Keratinocyte (primary cell): ENCODE data around the gene CYP4F11.

Experiments used
- EZH2 ChIP-seq: IDR thresholded peaks from one replicate; pipeline ENCODE4 v1.6.1; 2012; ENCODE audit warnings: inconsistent platforms, mild to moderate bottlenecking, low read length, moderate library complexity
- TF ChIP-seq, protein P1 (sequence below), 3 experiments: IDR thresholded peaks in 1 of 3; conservative IDR thresholded peaks in 1 of 3; optimal IDR thresholded peaks in 1 of 3; 2 replicates in 2 of 3; 3 replicates in 1 of 3; pipeline versions ENCODE3 to v1.5.1; 2011; ENCODE audit warnings: low read length in 3 of 3, mild to moderate bottlenecking in 3 of 3, moderate library complexity in 2 of 3, control low read depth in 1 of 3, inconsistent platforms in 1 of 3; ENCODE audit not compliant: insufficient read depth in 2 of 3; ENCODE audit errors: extremely low read depth in 1 of 3

DNA sequence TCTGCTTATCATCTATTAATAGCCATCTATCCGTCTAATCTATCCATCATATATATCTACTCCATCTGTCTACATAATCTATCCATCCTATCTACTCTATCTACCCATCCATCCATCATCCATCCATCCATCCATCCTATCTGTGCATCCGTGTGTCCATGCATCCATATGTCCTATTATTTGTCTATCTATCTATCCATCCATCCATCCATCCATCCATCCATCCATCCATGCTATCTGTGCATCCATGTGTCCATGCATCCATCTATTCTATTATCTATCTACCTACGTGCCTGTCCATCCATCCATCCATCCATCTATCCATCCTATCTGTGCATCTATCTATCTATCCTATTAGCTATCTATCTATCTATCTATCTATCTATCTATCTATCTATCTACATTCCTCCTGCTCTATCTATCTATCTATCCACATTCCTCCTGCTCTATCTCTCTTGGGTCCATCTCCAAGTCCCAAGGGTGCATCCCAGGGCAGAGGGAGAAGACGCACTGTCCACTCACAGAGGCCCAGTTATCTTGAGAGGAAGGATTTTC, 38.4 kb downstream of the CYP4F11 start:
- TF ChIP-seq, protein P1, sequence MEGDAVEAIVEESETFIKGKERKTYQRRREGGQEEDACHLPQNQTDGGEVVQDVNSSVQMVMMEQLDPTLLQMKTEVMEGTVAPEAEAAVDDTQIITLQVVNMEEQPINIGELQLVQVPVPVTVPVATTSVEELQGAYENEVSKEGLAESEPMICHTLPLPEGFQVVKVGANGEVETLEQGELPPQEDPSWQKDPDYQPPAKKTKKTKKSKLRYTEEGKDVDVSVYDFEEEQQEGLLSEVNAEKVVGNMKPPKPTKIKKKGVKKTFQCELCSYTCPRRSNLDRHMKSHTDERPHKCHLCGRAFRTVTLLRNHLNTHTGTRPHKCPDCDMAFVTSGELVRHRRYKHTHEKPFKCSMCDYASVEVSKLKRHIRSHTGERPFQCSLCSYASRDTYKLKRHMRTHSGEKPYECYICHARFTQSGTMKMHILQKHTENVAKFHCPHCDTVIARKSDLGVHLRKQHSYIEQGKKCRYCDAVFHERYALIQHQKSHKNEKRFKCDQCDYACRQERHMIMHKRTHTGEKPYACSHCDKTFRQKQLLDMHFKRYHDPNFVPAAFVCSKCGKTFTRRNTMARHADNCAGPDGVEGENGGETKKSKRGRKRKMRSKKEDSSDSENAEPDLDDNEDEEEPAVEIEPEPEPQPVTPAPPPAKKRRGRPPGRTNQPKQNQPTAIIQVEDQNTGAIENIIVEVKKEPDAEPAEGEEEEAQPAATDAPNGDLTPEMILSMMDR (optimal IDR thresholded peaks at IDR 0.05 in 1 of 3, IDR thresholded peaks at IDR 0.05 in 1 of 3, conservative IDR thresholded peaks at IDR 0.05 in 1 of 3; ENCODE audit: extremely low read depth in 1 of 3, insufficient read depth in 2 of 3, low read length in 3 of 3), result no peak
- no peak for TF ChIP-seq EZH2
